Measurements from ENCODE around the gene PMF1.

Gene PMF1

GRCh38 chr1:156200044-156200443 is 12.8 kb upstream of the PMF1 start:
- Histone ChIP-seq H2BK120ac (ENCODE audit: insufficient read depth, low read length, poor library complexity) (no peak overlapping the region), H3K18ac (ENCODE audit: low read length) (no peak overlapping the region), H2AFZ (ENCODE audit: insufficient read depth, low read length, poor library complexity) (no peak overlapping the region), H3K9ac (ENCODE audit: low read length) (no peak overlapping the region), H3K14ac (ENCODE audit: low read length) (no peak overlapping the region), H4K8ac (ENCODE audit: low read depth, low read length) (no peak overlapping the region), H3K23ac (ENCODE audit: low read length) (no peak overlapping the region), H4K12ac (ENCODE audit: low read depth, low read length) (no peak overlapping the region), H3K4me3 (ENCODE audit: low read depth, low read length) (no peak overlapping the region), H2BK12ac (ENCODE audit: low read length) (no peak overlapping the region), H3K4ac (ENCODE audit: low read depth, low read length) (no peak overlapping the region), H3K27ac (ENCODE audit: low read depth, low read length) (no peak overlapping the region), H3K9me3 (ENCODE audit: insufficient read depth, low read depth, low read length) (no peaks in the 10 kb centered on the region), H3K4me1 (ENCODE audit: control insufficient read depth in 1 of 2, insufficient read depth in 2 of 2, low read length in 2 of 2) (no peaks in the 10 kb centered on the region), H2AK5ac (ENCODE audit: low read length) (no peak overlapping the region), H3K27me3 (ENCODE audit: insufficient read depth, low read length) (no peaks in the 10 kb centered on the region), H3K36me3 (ENCODE audit: control insufficient read depth in 1 of 2, insufficient read depth in 2 of 2, low read length in 2 of 2) (peaks cover 17 to 22% of the 10 kb centered on the region in 2 experiments), H3K79me2 (ENCODE audit: control insufficient read depth, insufficient read depth, low read length, poor library complexity) (no peaks in the 10 kb centered on the region), H2BK5ac (ENCODE audit: low read depth, low read length, poor library complexity) (no peak overlapping the region), H3K4me2 (ENCODE audit: low read length) (no peak overlapping the region), H3K79me1 (ENCODE audit: low read length) (no peaks in the 10 kb centered on the region), H4K91ac (ENCODE audit: low read depth, low read length) (no peak overlapping the region)
- no CpG with 5 or more reads among the region's 8 CpGs for WGBS (ENCODE audit: extremely low coverage, insufficient coverage, insufficient read length)
- no peak for DNase-seq

GRCh38 chr1:156203331-156203730 is 9.5 kb upstream of the PMF1 start:
- Histone ChIP-seq H2BK120ac (ENCODE audit: insufficient read depth, low read length, poor library complexity) (no peak overlapping the region), H3K9me3 (ENCODE audit: insufficient read depth, low read depth, low read length) (no peaks in the 10 kb centered on the region), H3K14ac (ENCODE audit: low read length) (no peak overlapping the region), H2AFZ (ENCODE audit: insufficient read depth, low read length, poor library complexity) (no peak overlapping the region), H3K27me3 (ENCODE audit: insufficient read depth, low read length) (no peaks in the 10 kb centered on the region), H3K79me1 (ENCODE audit: low read length) (no peaks in the 10 kb centered on the region), H3K18ac (ENCODE audit: low read length) (no peak overlapping the region), H3K4me2 (ENCODE audit: low read length) (no peak overlapping the region), H3K36me3 (ENCODE audit: control insufficient read depth in 1 of 2, insufficient read depth in 2 of 2, low read length in 2 of 2) (peaks cover 19 to 31% of the 10 kb centered on the region in 2 experiments), H3K23ac (ENCODE audit: low read length) (no peak overlapping the region), H3K9ac (ENCODE audit: low read length) (no peak overlapping the region), H3K79me2 (ENCODE audit: control insufficient read depth, insufficient read depth, low read length, poor library complexity) (no peaks in the 10 kb centered on the region), H3K4ac (ENCODE audit: low read depth, low read length) (no peak overlapping the region), H4K8ac (ENCODE audit: low read depth, low read length) (no peak overlapping the region), H2BK5ac (ENCODE audit: low read depth, low read length, poor library complexity) (no peak overlapping the region), H3K27ac (ENCODE audit: low read depth, low read length) (no peak overlapping the region), H4K91ac (ENCODE audit: low read depth, low read length) (no peak overlapping the region), H3K4me3 (ENCODE audit: low read depth, low read length) (no peak overlapping the region), H4K12ac (ENCODE audit: low read depth, low read length) (no peak overlapping the region), H3K4me1 (ENCODE audit: control insufficient read depth in 1 of 2, insufficient read depth in 2 of 2, low read length in 2 of 2) (no peaks in the 10 kb centered on the region), H2BK12ac (ENCODE audit: low read length) (no peak overlapping the region), H2AK5ac (ENCODE audit: low read length) (no peak overlapping the region)
- peak in 1 of 2 donors; percentile 61 for DNase-seq

DNA sequence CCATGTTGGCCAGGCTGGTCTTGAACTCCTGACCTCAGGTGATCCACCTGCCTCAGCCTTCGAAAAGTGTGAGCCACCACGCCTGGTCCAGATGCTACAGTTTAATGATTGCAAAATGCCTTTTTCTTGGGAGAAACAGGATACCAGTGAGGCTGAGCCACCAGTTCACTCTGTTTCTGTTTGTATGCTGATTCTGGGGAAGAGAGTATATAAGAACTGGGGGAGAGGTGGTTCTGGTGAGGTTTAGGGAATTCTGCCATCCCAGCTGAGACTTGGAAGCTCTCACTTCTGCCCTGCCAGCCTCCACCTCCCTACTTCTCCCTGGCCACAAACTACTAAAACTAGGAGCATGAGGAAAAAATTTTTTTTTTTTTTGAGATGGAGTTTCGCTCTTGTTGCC is 8.1 kb upstream of the PMF1 start:
- Histone ChIP-seq H3K9me3 (ENCODE audit: insufficient read depth, low read depth, low read length) (no peaks in the 10 kb centered on the region), H4K12ac (ENCODE audit: low read depth, low read length) (no peak overlapping the region), H3K79me2 (ENCODE audit: control insufficient read depth, insufficient read depth, low read length, poor library complexity) (no peaks in the 10 kb centered on the region), H2BK120ac (ENCODE audit: insufficient read depth, low read length, poor library complexity) (no peak overlapping the region), H3K4ac (ENCODE audit: low read depth, low read length) (no peak overlapping the region), H3K18ac (ENCODE audit: low read length) (no peak overlapping the region), H3K4me1 (ENCODE audit: control insufficient read depth in 1 of 2, insufficient read depth in 2 of 2, low read length in 2 of 2) (no peaks in the 10 kb centered on the region), H3K14ac (ENCODE audit: low read length) (no peak overlapping the region), H4K8ac (ENCODE audit: low read depth, low read length) (no peak overlapping the region), H3K4me2 (ENCODE audit: low read length) (no peak overlapping the region), H3K79me1 (ENCODE audit: low read length) (no peaks in the 10 kb centered on the region), H2AFZ (ENCODE audit: insufficient read depth, low read length, poor library complexity) (no peak overlapping the region), H4K91ac (ENCODE audit: low read depth, low read length) (no peak overlapping the region), H2BK12ac (ENCODE audit: low read length) (no peak overlapping the region), H3K4me3 (ENCODE audit: low read depth, low read length) (no peak overlapping the region), H2AK5ac (ENCODE audit: low read length) (no peak overlapping the region), H3K27me3 (ENCODE audit: insufficient read depth, low read length) (no peaks in the 10 kb centered on the region), H3K27ac (ENCODE audit: low read depth, low read length) (no peak overlapping the region), H2BK5ac (ENCODE audit: low read depth, low read length, poor library complexity) (no peak overlapping the region), H3K9ac (ENCODE audit: low read length) (no peak overlapping the region), H3K23ac (ENCODE audit: low read length) (no peak overlapping the region), H3K36me3 (ENCODE audit: control insufficient read depth in 1 of 2, insufficient read depth in 2 of 2, low read length in 2 of 2) (peaks cover 15 to 25% of the 10 kb centered on the region in 2 experiments)
- no peak for DNase-seq
- WGBS (ENCODE audit: extremely low coverage, insufficient coverage, insufficient read length) = no CpG with 5 or more reads among the region's 3 CpGs

DNA sequence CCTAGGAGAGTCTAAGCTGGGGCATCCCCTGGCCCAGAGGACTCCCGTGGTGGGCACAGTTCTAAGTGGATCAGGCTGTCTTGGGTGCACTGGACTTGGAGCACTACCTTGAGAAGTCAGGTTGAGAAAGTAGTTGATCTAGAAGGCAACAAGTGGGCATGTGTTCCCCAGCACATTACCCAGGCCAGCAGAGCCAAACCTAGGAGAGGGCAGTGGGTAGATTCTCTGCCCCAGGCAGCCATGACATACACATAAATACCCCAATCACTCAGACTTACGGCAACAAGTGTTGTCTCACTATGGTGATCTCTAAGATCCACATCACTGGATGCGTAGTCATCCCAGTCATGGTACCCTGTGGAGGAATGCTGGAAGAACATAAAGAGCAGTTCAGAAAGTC is 1.6 kb upstream of the PMF1 start:
- H4K8ac ChIP-seq (ENCODE audit: low read depth, low read length) = no peak overlapping the region
- peaks cover 1% of the 10 kb centered on the region for H3K79me2 ChIP-seq (ENCODE audit: control insufficient read depth, insufficient read depth, low read length, poor library complexity)
- WGBS (ENCODE audit: extremely low coverage, insufficient coverage, insufficient read length) = no CpG with 5 or more reads among the region's 3 CpGs
- no peak for DNase-seq
- H3K14ac ChIP-seq (ENCODE audit: low read length) = no peak overlapping the region
- peaks cover 18 to 22% of the 10 kb centered on the region in 2 experiments for H3K36me3 ChIP-seq (ENCODE audit: control insufficient read depth in 1 of 2, insufficient read depth in 2 of 2, low read length in 2 of 2)
- H3K4ac ChIP-seq (ENCODE audit: low read depth, low read length) = no peak overlapping the region
- no peak overlapping the region for H2BK120ac ChIP-seq (ENCODE audit: insufficient read depth, low read length, poor library complexity)
- H2AK5ac ChIP-seq (ENCODE audit: low read length) = no peak overlapping the region
- H3K27me3 ChIP-seq (ENCODE audit: insufficient read depth, low read length) = no peaks in the 10 kb centered on the region
- H3K18ac ChIP-seq (ENCODE audit: low read length) = no peak overlapping the region
- no peak overlapping the region for H3K27ac ChIP-seq (ENCODE audit: low read depth, low read length)
- H3K4me1 ChIP-seq (ENCODE audit: control insufficient read depth in 1 of 2, insufficient read depth in 2 of 2, low read length in 2 of 2) = peaks cover 0 to 6% of the 10 kb centered on the region in 2 experiments
- H3K23ac ChIP-seq (ENCODE audit: low read length) = no peak overlapping the region
- H3K4me3 ChIP-seq (ENCODE audit: low read depth, low read length) = no peak overlapping the region
- H3K9ac ChIP-seq (ENCODE audit: low read length) = no peak overlapping the region
- no peak overlapping the region for H4K12ac ChIP-seq (ENCODE audit: low read depth, low read length)
- H2BK5ac ChIP-seq (ENCODE audit: low read depth, low read length, poor library complexity) = no peak overlapping the region
- no peak overlapping the region for H4K91ac ChIP-seq (ENCODE audit: low read depth, low read length)
- no peak overlapping the region for H2AFZ ChIP-seq (ENCODE audit: insufficient read depth, low read length, poor library complexity)
- H3K79me1 ChIP-seq (ENCODE audit: low read length) = peaks cover 2% of the 10 kb centered on the region
- no peak overlapping the region for H2BK12ac ChIP-seq (ENCODE audit: low read length)
- peaks cover 2% of the 10 kb centered on the region for H3K9me3 ChIP-seq (ENCODE audit: insufficient read depth, low read depth, low read length)
- H3K4me2 ChIP-seq (ENCODE audit: low read length) = no peak overlapping the region

Data from trophoblast cell (in vitro differentiated cells and primary cell).